ENCODE data around the gene ACBD7. TPM values are rescaled to one million over a fixed set of nuclear protein-coding genes. Genes with fewer than 3 reads are reported as not detected.

ACBD7 gene
- total and polyA plus RNA-seq, 8 donors = 0.21 to 9.2 (median 5.7) TPM

GRCh38 chr10:15112657-15113056 lies 24.1 kb upstream of the ACBD7 start:
- ATAC-seq = no peak

GRCh38 chr10:15106352-15107013 lies 17.9 kb upstream of the ACBD7 start:
- peaks cover 0 to 83% of the 10 kb centered on the region in 2 donors for H3K36me3 ChIP-seq
- no peaks in the 10 kb centered on the region for H3K4me1 ChIP-seq
- H3K4me3 ChIP-seq = no peak overlapping the region
- DNase-seq (peak in 2 of 4 donors; percentile 54 to 73), ATAC-seq (peak; percentile 99)
- intact Hi-C loops (cut with DNase I) = no loop called here
- TF ChIP-seq CTCF (IDR thresholded peaks at IDR 0.05) = peak; percentile 89 to 91
- no peaks in the 10 kb centered on the region for H3K27me3 ChIP-seq
- H3K9me3 ChIP-seq = no peaks in the 10 kb centered on the region
- no peak overlapping the region for H3K27ac ChIP-seq

More at GRCh38 chr10:15112657-15113056, 24.1 kb upstream of the ACBD7 start:
- Histone ChIP-seq H3K4me1 (no peaks in the 10 kb centered on the region), H3K36me3 (peaks cover 0 to 39% of the 10 kb centered on the region in 2 donors), H3K27me3 (no peaks in the 10 kb centered on the region), H3K27ac (no peak overlapping the region), H3K4me3 (no peak overlapping the region), H3K9me3 (no peaks in the 10 kb centered on the region)
- TF ChIP-seq CTCF (IDR thresholded peaks at IDR 0.05) = no peak
- intact Hi-C loops (cut with DNase I) = no loop called here
- no peak for DNase-seq

- no peak overlapping the region for H3K27ac ChIP-seq
- no peak for TF ChIP-seq CTCF (IDR thresholded peaks at IDR 0.05)
- no peaks in the 10 kb centered on the region for H3K9me3 ChIP-seq
- H3K27me3 ChIP-seq = no peaks in the 10 kb centered on the region
- no peak for DNase-seq
- peaks cover 0 to 71% of the 10 kb centered on the region in 2 donors for H3K36me3 ChIP-seq
- no peak overlapping the region for H3K4me3 ChIP-seq
- intact Hi-C loops (cut with DNase I) = no loop called here
- peaks cover 7 to 18% of the 10 kb centered on the region in 2 donors for H3K4me1 ChIP-seq
- no peak for ATAC-seq
Measured at GRCh38 chr10:15103513-15103912, 14.9 kb upstream of the ACBD7 start.

- TF ChIP-seq CTCF (IDR thresholded peaks at IDR 0.05) = no peak
- Histone ChIP-seq H3K9me3 (no peaks in the 10 kb centered on the region), H3K36me3 (peaks cover 0 to 40% of the 10 kb centered on the region in 2 donors), H3K4me1 (peaks cover 10 to 34% of the 10 kb centered on the region in 2 donors), H3K4me3 (no peak overlapping the region), H3K27me3 (no peaks in the 10 kb centered on the region), H3K27ac (no peak overlapping the region)
- DNase-seq (no peak), ATAC-seq (no peak)
- intact Hi-C loops (cut with DNase I) = no loop called here
Measured at GRCh38 chr10:15099886-15100285, 11.3 kb upstream of the ACBD7 start.

GRCh38 chr10:15097011-15097812 lies 8.6 kb upstream of the ACBD7 start, which contains the start of gene RPP38:
Gene RPP38, plus strand, starts transcription at chr10:15097355. Its CDS starts 5,960 bp downstream, at chr10:15103315.
- Histone ChIP-seq H3K4me1 (peaks cover 10 to 34% of the 10 kb centered on the region in 2 donors), H3K27me3 (no peaks in the 10 kb centered on the region), H3K27ac (peak within 1 kb of the TSS; percentile 93 to 97), H3K36me3 (peaks cover 0 to 13% of the 10 kb centered on the region in 2 donors), H3K4me3 (peak within 1 kb of the TSS; percentile 71 to 95), H3K9me3 (no peaks in the 10 kb centered on the region)
- ATAC-seq = peak; percentile 96
- DNase-seq = peak; percentile 97 to 98 (median 98)
- intact Hi-C loops (cut with DNase I) = no loop called here
- no peak for TF ChIP-seq CTCF (IDR thresholded peaks at IDR 0.05)
